H9 (cell line): ENCODE measurements around the gene FHL2. TPM values are rescaled to one million over a fixed set of nuclear protein-coding genes. Genes with fewer than 3 reads are reported as not detected.

Experiments
- DNase-seq: peaks from one replicate; pipeline ENCODE4 v3.0.0-alpha.2; 2017
- H2AFZ ChIP-seq: one replicate; pipeline ENCODE4 v1.6.1; 2013; ENCODE audit warnings: mild to moderate bottlenecking, low read length, control low read depth, moderate library complexity
- H2AK5ac ChIP-seq: 2 replicates; pipeline ENCODE4 v1.6.1; 2013; ENCODE audit warnings: low read length, control low read depth, mixed read lengths; ENCODE audit not compliant: insufficient read length
- H2BK120ac ChIP-seq: one replicate; pipeline ENCODE4 v1.6.1; 2013; ENCODE audit warnings: low read depth, mild to moderate bottlenecking, low read length, control low read depth, inconsistent platforms; ENCODE audit not compliant: poor library complexity, severe bottlenecking
- H2BK12ac ChIP-seq: 2 replicates; pipeline ENCODE4 v1.6.1; 2013; ENCODE audit warnings: low read length, control low read depth, mixed read lengths, low read depth; ENCODE audit not compliant: insufficient read length
- H2BK15ac ChIP-seq: 2 replicates; pipeline ENCODE4 v1.6.1; 2013; ENCODE audit warnings: low read depth, low read length, control low read depth
- H2BK20ac ChIP-seq: one replicate; pipeline ENCODE4 v1.6.1; 2013; ENCODE audit warnings: low read depth, mild to moderate bottlenecking, low read length, control low read depth, inconsistent platforms; ENCODE audit not compliant: poor library complexity, severe bottlenecking
- H2BK5ac ChIP-seq: 2 replicates; pipeline ENCODE4 v1.6.1; 2013; ENCODE audit warnings: low read length, control low read depth, mixed read lengths; ENCODE audit not compliant: insufficient read length
- H3K14ac ChIP-seq: 2 replicates; pipeline ENCODE4 v1.6.1; 2013; ENCODE audit warnings: low read length, control low read depth; ENCODE audit not compliant: insufficient read depth
- H3K18ac ChIP-seq: 2 replicates; pipeline ENCODE4 v1.6.1; 2013; ENCODE audit warnings: low read depth, mild to moderate bottlenecking, mixed read lengths, low read length, control low read depth; ENCODE audit not compliant: insufficient read length
- H3K23ac ChIP-seq: 2 replicates; pipeline ENCODE4 v1.6.1; 2013; ENCODE audit warnings: low read length, control low read depth, mixed read lengths, low read depth; ENCODE audit not compliant: insufficient read length
- H3K23me2 ChIP-seq: 2 replicates; pipeline ENCODE4 v1.6.1; 2013; ENCODE audit warnings: low read depth, mild to moderate bottlenecking, mixed read lengths, low read length, control low read depth; ENCODE audit not compliant: insufficient read length, poor library complexity, severe bottlenecking
- H3K27ac ChIP-seq: 2 replicates; pipeline ENCODE4 v1.5.1; 2013; ENCODE audit warnings: low read length, control low read depth, mixed read lengths, low read depth; ENCODE audit not compliant: insufficient read length
- H3K27me3 ChIP-seq: 2 replicates; pipeline ENCODE4 v1.6.1; 2013; ENCODE audit warnings: low read length, control low read depth, inconsistent platforms; ENCODE audit not compliant: insufficient read depth
- H3K4ac ChIP-seq: 2 replicates; pipeline ENCODE4 v1.6.1; 2013; ENCODE audit warnings: low read depth, mild to moderate bottlenecking, control low read depth, inconsistent platforms, low read length, moderate library complexity
- H3K4me1 ChIP-seq: 2 replicates; pipeline ENCODE4 v1.6.1; 2013; ENCODE audit warnings: low read length, control low read depth, inconsistent platforms; ENCODE audit not compliant: insufficient read depth
- H3K4me2 ChIP-seq: 2 replicates; pipeline ENCODE4 v1.6.1; 2013; ENCODE audit warnings: low read length, control low read depth, mixed read lengths; ENCODE audit not compliant: insufficient read length, insufficient read depth
- H3K56ac ChIP-seq: 2 replicates; pipeline ENCODE4 v1.6.1; 2013; ENCODE audit warnings: low read depth, mild to moderate bottlenecking, mixed read lengths, low read length, control low read depth; ENCODE audit not compliant: insufficient read length
- H3K79me1 ChIP-seq: 2 replicates; pipeline ENCODE4 v1.6.1; 2013; ENCODE audit warnings: low read depth, mild to moderate bottlenecking, moderate library complexity, low read length, control low read depth, inconsistent platforms; ENCODE audit not compliant: insufficient read depth, poor library complexity, severe bottlenecking
- H3K79me2 ChIP-seq: 2 replicates; pipeline ENCODE4 v1.6.1; 2013; ENCODE audit warnings: low read length, control low read depth, inconsistent platforms; ENCODE audit not compliant: insufficient read depth
- H3K9ac ChIP-seq: 2 replicates; pipeline ENCODE4 v1.6.1; 2013; ENCODE audit warnings: low read length, control low read depth, mixed read lengths; ENCODE audit not compliant: insufficient read length; ENCODE audit errors: extremely low read depth
- H3K9me3 ChIP-seq: one replicate; pipeline ENCODE4 v1.6.1; 2013; ENCODE audit warnings: low read depth, low read length, inconsistent platforms; ENCODE audit not compliant: control insufficient read depth
- H3T11ph ChIP-seq: one replicate; pipeline ENCODE4 v1.6.1; 2013; ENCODE audit warnings: mild to moderate bottlenecking, low read length, control low read depth, inconsistent platforms
- H4K20me1 ChIP-seq: one replicate; pipeline ENCODE4 v1.6.1; 2013; ENCODE audit not compliant: control insufficient read depth, insufficient read length, insufficient read depth
- H4K5ac ChIP-seq: 2 replicates; pipeline ENCODE4 v1.6.1; 2013; ENCODE audit warnings: low read depth, mild to moderate bottlenecking, mixed read lengths, low read length, control low read depth; ENCODE audit not compliant: insufficient read length
- H4K8ac ChIP-seq: replicated peaks from 2 replicates; pipeline ENCODE4 v1.6.1; 2013; ENCODE audit warnings: low read length, control low read depth, mixed read lengths, low read depth; ENCODE audit not compliant: insufficient read length
- H4K91ac ChIP-seq: 2 replicates; pipeline ENCODE4 v1.6.1; 2013; ENCODE audit warnings: low read depth, mild to moderate bottlenecking, moderate library complexity, mixed read lengths, low read length, control low read depth; ENCODE audit not compliant: insufficient read length
- H3K27ac Mint-ChIP-seq, 3 experiments: 2 replicates in 2 of 3; 3 replicates in 1 of 3; pipeline ENCODE4 v1.8.0; 2020 to 2021; ENCODE audit warnings: mixed read lengths in 3 of 3, mild to moderate bottlenecking in 1 of 3, moderate library complexity in 1 of 3
- H3K27me3 Mint-ChIP-seq: 2 replicates; pipeline ENCODE4 v1.8.0; 2021; ENCODE audit warnings: low read depth, mild to moderate bottlenecking, moderate library complexity, mixed read lengths
- H3K36me3 Mint-ChIP-seq, 3 experiments: 2 replicates in 2 of 3; 3 replicates in 1 of 3; pipeline ENCODE4 v1.8.0; 2020 to 2021; ENCODE audit warnings: low read depth in 3 of 3, mixed read lengths in 3 of 3; ENCODE audit not compliant: insufficient read depth in 1 of 3
- H3K4me1 Mint-ChIP-seq, 2 experiments: 2 replicates each; pipeline ENCODE4 v1.8.0; 2020; ENCODE audit warnings: mixed read lengths in 2 of 2
- H3K4me3 Mint-ChIP-seq, 2 experiments: 2 replicates in 1 of 2; 3 replicates in 1 of 2; pipeline ENCODE4 v1.8.0; 2020 to 2021; ENCODE audit warnings: mild to moderate bottlenecking in 2 of 2, mixed read lengths in 2 of 2, moderate library complexity in 1 of 2
- H3K9me3 Mint-ChIP-seq, 2 experiments: 2 replicates in 1 of 2; 3 replicates in 1 of 2; pipeline ENCODE4 v1.8.0; 2020; ENCODE audit warnings: mild to moderate bottlenecking in 2 of 2, mixed read lengths in 2 of 2, moderate library complexity in 1 of 2
- WGBS: extraction: QIAGEN DNeasy Blood & Tissue Kit; methylation state at CpG from one replicate; pipeline ENCODE4 v1.1.7; 2013; ENCODE audit warnings: missing lambda C conversion rate, low lambda C conversion rate, mixed read lengths; ENCODE audit not compliant: insufficient read length; ENCODE audit errors: extremely low coverage; 5-methylcytosine and 5-hydroxymethylcytosine counted together
- total RNA-seq: library from RNA; stranded (reverse); gene quantifications from 2 replicates; pipeline ENCODE4 v1.2.1, GENCODE V29; 2021
- TF ChIP-seq, protein P1 (sequence below): fragments of 200-600 bp; sonication (generic); conservative IDR thresholded peaks from 3 replicates; pipeline ENCODE4 v1.8.0; 2021; ENCODE audit warnings: antibody characterized with exemption, mild to moderate bottlenecking

The FHL2 gene
- total RNA-seq, 1 experiment from 2014 or later: 34.9 TPM

DNA sequence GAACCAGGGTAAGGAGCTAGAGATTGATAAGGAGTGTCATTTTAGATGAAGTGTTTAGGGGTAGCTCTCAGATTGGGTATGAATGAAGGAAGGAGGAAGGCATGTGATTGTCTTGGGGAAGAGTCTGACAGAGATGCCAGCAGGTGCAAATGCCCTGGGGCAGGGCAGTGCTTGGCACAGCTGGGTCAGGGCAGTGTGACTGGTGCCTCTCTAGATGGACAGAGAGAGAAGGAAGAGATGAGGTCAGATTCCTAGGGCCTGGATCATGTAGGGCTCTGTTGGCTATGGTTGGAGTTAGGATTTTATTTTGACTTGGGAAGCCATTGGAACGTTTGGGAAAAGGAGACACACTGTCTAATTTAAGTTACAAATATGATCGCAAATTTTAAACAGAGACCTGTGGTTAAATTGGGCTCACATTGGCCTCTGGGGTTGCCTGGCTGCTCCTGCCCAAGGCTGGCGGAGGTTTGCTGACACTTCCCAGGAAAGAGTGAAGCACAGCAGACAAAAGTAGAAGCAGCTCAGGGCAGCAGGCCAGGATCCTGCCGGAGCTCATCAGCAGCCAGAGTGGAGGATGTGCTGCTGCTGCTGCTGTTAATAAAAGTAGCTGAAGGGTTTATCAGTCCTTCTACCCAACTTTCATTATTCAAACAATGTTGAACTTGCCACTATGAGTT is 32.7 kb upstream of the FHL2 start:
- H3K9ac ChIP-seq: no peak overlapping the region
- H2BK12ac ChIP-seq: no peak overlapping the region
- no CpG with 5 or more reads among the region's 4 CpGs for WGBS
- H3K27ac ChIP-seq: no peak overlapping the region
- H3K79me1 ChIP-seq: no peaks in the 10 kb centered on the region
- no peaks in the 10 kb centered on the region for H4K20me1 ChIP-seq
- no peak overlapping the region for H3K4ac ChIP-seq
- Mint-ChIP-seq H3K4me1 (peaks cover 23% of the 10 kb centered on the region in 2 experiments), H3K27me3 (peaks cover 4% of the 10 kb centered on the region), H3K9me3 (peaks cover 0 to 3% of the 10 kb centered on the region in 2 experiments; a peak in 1 of 5 replicates), H3K4me3 (no peak overlapping the region), H3K27ac (no peak overlapping the region), H3K36me3 (peaks cover 0 to 16% (median 0%) of the 10 kb centered on the region in 3 experiments; a peak in 3 of 7 replicates)
- no peak overlapping the region for H2BK15ac ChIP-seq
- H3K27me3 ChIP-seq: no peaks in the 10 kb centered on the region
- H4K8ac ChIP-seq: no peak overlapping the region
- H3K23ac ChIP-seq: no peak overlapping the region
- peaks cover 3% of the 10 kb centered on the region; the same call in 1 of the 2 replicates for H3K4me1 ChIP-seq
- H2BK120ac ChIP-seq: no peak overlapping the region
- TF ChIP-seq, protein P1, sequence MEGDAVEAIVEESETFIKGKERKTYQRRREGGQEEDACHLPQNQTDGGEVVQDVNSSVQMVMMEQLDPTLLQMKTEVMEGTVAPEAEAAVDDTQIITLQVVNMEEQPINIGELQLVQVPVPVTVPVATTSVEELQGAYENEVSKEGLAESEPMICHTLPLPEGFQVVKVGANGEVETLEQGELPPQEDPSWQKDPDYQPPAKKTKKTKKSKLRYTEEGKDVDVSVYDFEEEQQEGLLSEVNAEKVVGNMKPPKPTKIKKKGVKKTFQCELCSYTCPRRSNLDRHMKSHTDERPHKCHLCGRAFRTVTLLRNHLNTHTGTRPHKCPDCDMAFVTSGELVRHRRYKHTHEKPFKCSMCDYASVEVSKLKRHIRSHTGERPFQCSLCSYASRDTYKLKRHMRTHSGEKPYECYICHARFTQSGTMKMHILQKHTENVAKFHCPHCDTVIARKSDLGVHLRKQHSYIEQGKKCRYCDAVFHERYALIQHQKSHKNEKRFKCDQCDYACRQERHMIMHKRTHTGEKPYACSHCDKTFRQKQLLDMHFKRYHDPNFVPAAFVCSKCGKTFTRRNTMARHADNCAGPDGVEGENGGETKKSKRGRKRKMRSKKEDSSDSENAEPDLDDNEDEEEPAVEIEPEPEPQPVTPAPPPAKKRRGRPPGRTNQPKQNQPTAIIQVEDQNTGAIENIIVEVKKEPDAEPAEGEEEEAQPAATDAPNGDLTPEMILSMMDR: no peak
- H4K91ac ChIP-seq: no peak overlapping the region
- no peaks in the 10 kb centered on the region for H3K79me2 ChIP-seq
- H3K18ac ChIP-seq: no peak overlapping the region
- no peak overlapping the region for H3T11ph ChIP-seq
- H2AK5ac ChIP-seq: no peak overlapping the region
- H3K23me2 ChIP-seq: no peaks in the 10 kb centered on the region
- no peak overlapping the region for H2BK5ac ChIP-seq
- no peaks in the 10 kb centered on the region for H3K9me3 ChIP-seq
- H3K14ac ChIP-seq: no peak overlapping the region
- no peak overlapping the region for H2AFZ ChIP-seq
- no peak overlapping the region for H3K4me2 ChIP-seq
- DNase-seq: no peak
- H2BK20ac ChIP-seq: no peak overlapping the region
- no peak overlapping the region for H4K5ac ChIP-seq
- H3K56ac ChIP-seq: no peak overlapping the region
